OCI-LY7 (cell line): Measurements from ENCODE around the gene ZSWIM5.

Source experiments
- EZH2phosphoT487 ChIP-seq: fragments of 200-600 bp; sonication (generic); IDR thresholded peaks from 2 replicates; pipeline ENCODE4 v1.6.1; 2018; ENCODE audit warnings: low read depth, borderline replicate concordance, mild to moderate bottlenecking, mixed run types, antibody characterized with exemption, low read length, moderate library complexity, mixed read lengths
- TF ChIP-seq, protein P1 (sequence below): fragments of 200-600 bp; sonication (generic); conservative IDR thresholded peaks from 2 replicates; pipeline ENCODE4 v1.5.1; 2014; ENCODE audit warnings: mild to moderate bottlenecking, antibody characterized with exemption, low read length, moderate library complexity, mixed read lengths

- TF ChIP-seq, protein P1, sequence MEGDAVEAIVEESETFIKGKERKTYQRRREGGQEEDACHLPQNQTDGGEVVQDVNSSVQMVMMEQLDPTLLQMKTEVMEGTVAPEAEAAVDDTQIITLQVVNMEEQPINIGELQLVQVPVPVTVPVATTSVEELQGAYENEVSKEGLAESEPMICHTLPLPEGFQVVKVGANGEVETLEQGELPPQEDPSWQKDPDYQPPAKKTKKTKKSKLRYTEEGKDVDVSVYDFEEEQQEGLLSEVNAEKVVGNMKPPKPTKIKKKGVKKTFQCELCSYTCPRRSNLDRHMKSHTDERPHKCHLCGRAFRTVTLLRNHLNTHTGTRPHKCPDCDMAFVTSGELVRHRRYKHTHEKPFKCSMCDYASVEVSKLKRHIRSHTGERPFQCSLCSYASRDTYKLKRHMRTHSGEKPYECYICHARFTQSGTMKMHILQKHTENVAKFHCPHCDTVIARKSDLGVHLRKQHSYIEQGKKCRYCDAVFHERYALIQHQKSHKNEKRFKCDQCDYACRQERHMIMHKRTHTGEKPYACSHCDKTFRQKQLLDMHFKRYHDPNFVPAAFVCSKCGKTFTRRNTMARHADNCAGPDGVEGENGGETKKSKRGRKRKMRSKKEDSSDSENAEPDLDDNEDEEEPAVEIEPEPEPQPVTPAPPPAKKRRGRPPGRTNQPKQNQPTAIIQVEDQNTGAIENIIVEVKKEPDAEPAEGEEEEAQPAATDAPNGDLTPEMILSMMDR: no peak
- no peak for TF ChIP-seq EZH2phosphoT487
Measured at GRCh38 chr1:45225598-45225997, 19.2 kb upstream of the ZSWIM5 start.
